ENCODE results near the gene HACD2.

The HACD2 gene

GRCh38 chr3:123442908-123443307 lies 141.9 kb downstream of the HACD2 start:
- no peak for DNase-seq (ENCODE audit: low read depth, low spot score)
- POLR2A ChIA-PET: no interaction called here
- no peak overlapping the region for H3K4me3 ChIP-seq (ENCODE audit: low read depth, low read length)
- no peak for TF ChIP-seq CTCF (IDR thresholded peaks at IDR 0.05; ENCODE audit: insufficient read depth, low read length, missing control alignments)
- CTCF ChIA-PET: no interaction called here

GRCh38 chr3:123442125-123442524 lies 142.7 kb downstream of the HACD2 start:
- no peak for TF ChIP-seq CTCF (IDR thresholded peaks at IDR 0.05; ENCODE audit: insufficient read depth, low read length, missing control alignments)
- H3K4me3 ChIP-seq (ENCODE audit: low read depth, low read length): no peak overlapping the region
- ChIA-PET POLR2A (no interaction called here), CTCF (interaction anchor here (0.9 to 1.2 kb wide), 2 partner anchors 48 to 117 kb away, joined by 3 to 4 read pairs; no protein-coding TSS in a partner anchor)
- no peak for DNase-seq (ENCODE audit: low read depth, low spot score)
